Lower leg skin (tissue), 3 donors: ENCODE data around the gene ALPI.

Source experiments
- POLR2A ChIP-seq, 2 donors: fragments of 450-650 bp; IDR thresholded peaks; one replicate each; pipeline ENCODE4 v1.6.1; 2016 to 2017; ENCODE audit warnings: antibody characterized with exemption in 2 of 2, mild to moderate bottlenecking in 1 of 2, moderate library complexity in 1 of 2
- TF ChIP-seq, protein P1 (sequence below), 3 donors: fragments of 450-650 bp; IDR thresholded peaks; one replicate each; pipeline ENCODE4 v1.5.1; 2016; ENCODE audit warnings: antibody characterized with exemption in 3 of 3, mild to moderate bottlenecking in 3 of 3, moderate library complexity in 2 of 3

DNA sequence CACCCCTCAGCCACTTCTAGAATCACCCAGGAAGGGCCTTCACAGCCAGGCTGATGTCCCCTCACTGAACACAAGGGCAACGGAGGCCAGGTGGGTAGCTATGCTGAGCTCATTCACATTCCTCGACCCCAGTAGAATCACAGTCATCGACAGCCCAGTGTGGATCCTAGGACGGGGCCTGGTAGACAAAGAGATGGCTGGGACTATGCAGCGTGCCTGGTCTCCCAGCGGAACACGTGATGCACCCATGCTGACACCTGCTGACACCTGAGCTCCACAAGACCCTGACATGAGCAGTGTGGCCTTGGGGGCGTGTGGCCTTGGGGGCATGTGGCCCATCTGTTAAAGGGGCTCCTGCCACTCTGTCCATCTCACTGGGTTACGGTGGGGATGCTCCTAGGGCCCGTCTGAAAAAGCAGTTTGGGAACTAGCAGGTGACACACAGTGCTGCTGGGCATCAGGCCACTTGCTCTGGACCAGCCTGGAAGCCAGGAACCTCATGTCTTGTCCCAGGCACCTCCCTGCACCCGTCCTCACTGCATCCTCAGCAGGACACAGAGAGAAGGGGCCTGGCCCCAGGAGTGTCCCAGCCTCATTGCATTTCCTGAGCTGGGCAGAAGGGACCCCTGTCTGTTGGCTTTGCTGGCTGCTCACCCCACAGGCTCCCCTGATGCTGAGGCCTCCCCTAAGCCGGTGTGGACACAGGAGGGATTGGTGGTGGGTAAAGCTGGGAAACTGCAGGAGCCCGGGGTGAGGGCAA is 22.0 kb downstream of the ALPI start:
- TF ChIP-seq, protein P1, sequence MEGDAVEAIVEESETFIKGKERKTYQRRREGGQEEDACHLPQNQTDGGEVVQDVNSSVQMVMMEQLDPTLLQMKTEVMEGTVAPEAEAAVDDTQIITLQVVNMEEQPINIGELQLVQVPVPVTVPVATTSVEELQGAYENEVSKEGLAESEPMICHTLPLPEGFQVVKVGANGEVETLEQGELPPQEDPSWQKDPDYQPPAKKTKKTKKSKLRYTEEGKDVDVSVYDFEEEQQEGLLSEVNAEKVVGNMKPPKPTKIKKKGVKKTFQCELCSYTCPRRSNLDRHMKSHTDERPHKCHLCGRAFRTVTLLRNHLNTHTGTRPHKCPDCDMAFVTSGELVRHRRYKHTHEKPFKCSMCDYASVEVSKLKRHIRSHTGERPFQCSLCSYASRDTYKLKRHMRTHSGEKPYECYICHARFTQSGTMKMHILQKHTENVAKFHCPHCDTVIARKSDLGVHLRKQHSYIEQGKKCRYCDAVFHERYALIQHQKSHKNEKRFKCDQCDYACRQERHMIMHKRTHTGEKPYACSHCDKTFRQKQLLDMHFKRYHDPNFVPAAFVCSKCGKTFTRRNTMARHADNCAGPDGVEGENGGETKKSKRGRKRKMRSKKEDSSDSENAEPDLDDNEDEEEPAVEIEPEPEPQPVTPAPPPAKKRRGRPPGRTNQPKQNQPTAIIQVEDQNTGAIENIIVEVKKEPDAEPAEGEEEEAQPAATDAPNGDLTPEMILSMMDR (IDR thresholded peaks at IDR 0.05): no peak
- no peak for TF ChIP-seq POLR2A (IDR thresholded peaks at IDR 0.05)
